Posterior cingulate gyrus (tissue), 11 donors: ENCODE results near the gene AFF1.
"Not testable (repeated sequence)": the region's sequence is repeated elsewhere in the genome, so short reads cannot be mapped to it uniquely, and the experiment has no call there.

Source experiments
- DNase-seq, 10 donors: peaks; one replicate each; pipeline versions ENCODE4 v3.0.0 to v3.0.0-alpha.2; 2020 to 2021; ENCODE audit warnings: mixed read lengths in 3 of 10
- intact Hi-C: fragments of 100-400 bp; cut with DNase I; formaldehyde crosslinking; loops from one replicate; pipeline ENCODE4 v1.15.1; 2023

The AFF1 gene

GRCh38 chr4:86974551-86974994, 39.8 kb downstream of the AFF1 start:
- DNase-seq = no peak
- intact Hi-C loops = no loop called here

DNA sequence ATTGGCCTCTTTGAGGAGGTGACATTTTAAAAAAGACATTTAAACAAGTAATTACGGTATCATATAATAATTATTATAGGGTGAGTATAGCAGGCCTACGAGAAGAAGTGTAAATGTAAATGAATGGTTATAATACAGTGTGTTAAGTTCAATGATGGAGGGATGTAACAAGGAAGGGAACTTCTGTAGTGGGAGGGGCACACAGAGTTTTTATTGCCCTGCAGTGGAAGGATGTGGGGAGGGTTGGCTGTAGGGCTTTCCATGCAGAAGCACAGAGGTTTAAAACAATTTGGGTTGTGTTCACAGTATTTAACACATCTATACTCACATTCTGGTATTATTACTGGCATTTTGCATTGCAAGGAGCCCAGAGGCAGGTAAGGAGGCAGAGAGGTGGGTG, 41.1 kb downstream of the AFF1 start:
- intact Hi-C loops = no loop called here
- no peak for DNase-seq

DNA sequence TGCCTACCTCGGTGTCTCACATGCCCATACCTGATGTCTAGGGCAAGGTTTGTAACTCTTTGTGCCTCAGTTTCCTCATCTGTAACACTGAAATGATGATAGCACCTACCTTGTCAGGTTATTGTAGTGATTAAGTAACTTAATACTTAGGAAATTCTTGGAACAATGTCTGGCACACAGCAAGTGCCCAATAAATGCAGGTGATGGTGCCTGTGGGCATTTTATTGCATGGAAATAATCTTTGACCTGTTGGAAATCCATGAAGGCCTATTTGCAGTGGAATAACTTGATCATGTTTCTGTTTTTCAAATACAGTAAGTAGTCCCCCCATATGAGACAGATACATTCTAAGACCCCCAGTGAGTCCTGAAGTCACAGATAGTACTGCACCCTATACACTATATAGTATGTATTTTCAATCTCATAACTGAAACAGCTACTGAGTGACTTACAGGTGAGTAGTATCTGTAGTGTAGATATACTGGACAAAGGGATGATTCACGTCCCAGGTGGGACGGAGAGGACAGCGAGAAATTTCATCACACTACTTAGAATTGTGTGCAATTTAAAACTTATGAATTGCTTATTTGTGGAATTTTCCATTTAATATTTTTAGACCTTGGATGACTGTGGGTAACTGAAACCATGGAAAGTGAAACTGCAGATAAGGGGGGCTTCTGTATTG, 42.1 kb downstream of the AFF1 start:
- intact Hi-C loops = no loop called here
- DNase-seq = no peak

DNA sequence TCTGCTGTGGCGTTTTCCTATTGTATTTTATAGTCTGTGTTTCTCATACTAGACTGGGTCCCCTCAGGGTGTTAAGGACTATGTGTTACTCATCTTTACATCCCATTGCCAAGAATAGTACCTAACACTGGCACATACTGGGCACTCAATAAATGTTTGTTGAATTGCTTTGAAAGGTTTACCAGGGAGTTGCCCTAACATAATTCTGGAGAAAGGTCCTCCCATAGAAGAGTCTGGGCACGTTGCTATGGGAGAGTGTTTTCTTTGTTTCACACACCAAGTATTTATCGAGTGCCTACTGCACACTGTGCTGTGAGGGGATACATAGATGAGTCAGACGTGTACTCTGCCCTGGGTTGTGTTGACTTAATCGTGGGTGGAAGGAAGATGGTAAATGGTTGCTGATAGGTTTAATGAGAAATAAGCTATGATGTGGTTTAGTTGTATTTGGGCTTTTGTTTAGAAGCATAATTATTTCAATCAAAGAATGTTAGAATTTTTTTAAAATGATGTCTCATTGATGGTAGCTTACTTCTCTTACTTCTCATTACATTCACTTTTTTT, 42.9 kb downstream of the AFF1 start:
- DNase-seq = no peak
- intact Hi-C loops = no loop called here

DNA sequence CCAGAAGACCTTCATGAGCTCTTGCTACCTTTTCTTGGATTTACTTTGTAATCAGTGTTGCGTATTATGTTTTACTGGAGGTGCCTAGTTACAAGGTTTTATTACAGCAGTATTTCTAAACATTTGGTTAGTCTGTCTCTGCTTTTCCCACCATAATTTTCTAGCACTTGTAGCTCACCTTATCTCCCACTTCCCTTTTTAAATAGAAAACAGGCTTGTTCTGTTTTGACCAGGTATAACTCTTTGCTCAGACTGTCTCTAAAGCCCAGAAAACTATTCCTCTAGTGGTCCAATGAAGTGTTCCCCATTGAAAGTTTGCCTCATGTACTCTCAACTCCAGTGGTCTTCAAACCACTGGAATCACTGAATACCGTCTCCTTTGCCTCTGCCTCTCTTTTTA, 43.9 kb downstream of the AFF1 start:
- DNase-seq = no peak
- intact Hi-C loops = no loop called here

DNA sequence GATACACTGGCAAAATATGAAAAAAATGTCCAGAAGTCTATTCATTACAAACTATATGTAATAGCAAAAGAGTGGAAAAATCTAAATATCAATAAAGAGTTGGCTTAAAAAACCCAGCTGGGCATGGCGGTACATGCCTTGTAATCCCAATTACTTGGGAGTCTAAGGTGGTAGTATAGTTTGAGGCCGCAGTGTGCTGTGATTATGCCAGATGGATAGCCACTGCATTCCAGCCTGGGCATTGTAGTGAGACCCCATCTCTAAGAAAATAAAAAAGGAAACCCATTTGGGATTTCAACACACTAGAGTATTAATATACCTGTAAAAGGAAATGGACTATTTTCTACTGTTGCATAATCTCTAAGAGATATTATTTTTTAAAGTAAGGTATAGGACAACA, 45.4 kb downstream of the AFF1 start:
- intact Hi-C loops = no loop called here
- DNase-seq = no peak

DNA sequence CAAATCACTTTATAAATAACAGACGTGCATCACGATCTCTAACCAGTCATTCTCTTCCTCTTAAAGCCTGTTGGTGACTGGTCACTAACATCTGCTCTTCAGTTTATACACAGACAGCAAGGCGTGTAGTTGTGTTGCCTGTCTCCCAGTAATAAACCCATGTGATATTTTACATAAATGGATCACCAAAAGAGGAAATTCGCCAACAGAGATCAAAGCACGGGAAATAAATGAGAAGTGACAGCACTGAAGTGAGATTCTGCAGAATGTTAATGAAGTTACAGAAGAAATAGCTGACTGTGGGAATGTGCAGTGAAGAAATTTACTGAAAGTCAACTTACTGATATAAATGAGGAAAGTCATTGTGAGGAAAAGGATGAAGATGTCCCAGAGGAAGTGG, 47.0 kb downstream of the AFF1 start:
- intact Hi-C loops = no loop called here
- no peak for DNase-seq

GRCh38 chr4:86985852-86986251, 51.0 kb downstream of the AFF1 start:
- intact Hi-C loops, DNase-seq: not testable (repeated sequence)

GRCh38 chr4:86989658-86990057, 54.8 kb downstream of the AFF1 start:
- intact Hi-C loops, DNase-seq: not testable (repeated sequence)

DNA sequence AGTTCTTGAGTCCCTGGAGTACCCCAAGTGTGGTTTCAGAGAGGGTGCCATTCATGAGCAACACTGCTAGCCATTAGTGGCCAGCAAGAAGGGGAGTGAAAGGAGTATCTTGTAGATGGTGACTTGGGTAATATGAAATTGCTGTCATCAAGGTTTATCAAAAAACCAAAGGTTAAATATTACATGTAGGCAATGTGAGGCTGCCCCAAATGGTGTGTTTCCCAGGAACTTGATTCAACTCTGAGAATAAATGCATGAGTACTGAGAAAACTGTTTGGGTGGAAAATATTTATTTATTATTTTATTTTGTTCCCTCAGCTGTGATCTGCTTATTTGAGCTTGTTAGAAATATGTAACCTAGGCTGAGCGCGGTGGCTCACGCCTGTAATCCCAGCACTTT, 55.7 kb downstream of the AFF1 start:
- no peak for DNase-seq
- intact Hi-C loops = no loop called here

- intact Hi-C loops = no loop called here
- DNase-seq = no peak
Measured at GRCh38 chr4:86991994-86992393, 57.2 kb downstream of the AFF1 start.

DNA sequence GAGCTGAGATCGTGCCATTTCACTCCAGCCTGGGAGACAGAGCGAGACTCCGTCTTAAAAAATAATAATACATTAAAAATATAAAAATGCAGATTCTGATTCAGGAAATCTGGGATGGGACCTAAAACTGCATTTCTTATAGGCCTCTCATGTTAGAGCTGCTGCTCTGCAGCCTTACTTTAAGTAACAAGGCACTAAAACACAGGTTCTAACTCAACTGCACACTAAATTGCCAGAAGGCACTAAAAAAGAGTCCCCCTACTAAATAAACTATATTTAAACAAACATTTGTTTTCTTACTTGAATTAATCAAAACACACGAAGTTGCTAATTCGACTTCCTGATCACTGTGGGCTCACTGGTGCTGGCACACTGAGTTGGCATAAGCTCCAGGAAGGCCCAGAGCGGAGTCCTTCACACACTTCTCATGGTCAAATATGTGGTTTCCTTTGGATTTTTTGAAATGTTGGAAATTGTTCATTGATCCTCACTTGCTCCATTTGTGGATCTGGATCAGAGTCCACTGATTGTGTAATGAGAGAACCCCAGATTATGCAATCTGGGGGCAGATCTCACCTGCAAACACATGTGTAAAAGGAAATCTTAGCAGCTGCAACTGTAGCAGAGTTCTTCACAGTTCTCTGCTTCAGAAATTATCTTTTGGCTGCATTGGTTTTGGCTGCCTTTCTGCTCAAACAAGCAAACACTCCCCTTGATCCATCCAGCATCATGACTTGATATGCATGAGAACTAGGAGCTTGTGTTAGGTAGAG, 59.3 kb downstream of the AFF1 start:
- DNase-seq = no peak
- intact Hi-C loops = no loop called here

GRCh38 chr4:86994686-86995085, 59.9 kb downstream of the AFF1 start:
- intact Hi-C loops = no loop called here
- no peak for DNase-seq

DNA sequence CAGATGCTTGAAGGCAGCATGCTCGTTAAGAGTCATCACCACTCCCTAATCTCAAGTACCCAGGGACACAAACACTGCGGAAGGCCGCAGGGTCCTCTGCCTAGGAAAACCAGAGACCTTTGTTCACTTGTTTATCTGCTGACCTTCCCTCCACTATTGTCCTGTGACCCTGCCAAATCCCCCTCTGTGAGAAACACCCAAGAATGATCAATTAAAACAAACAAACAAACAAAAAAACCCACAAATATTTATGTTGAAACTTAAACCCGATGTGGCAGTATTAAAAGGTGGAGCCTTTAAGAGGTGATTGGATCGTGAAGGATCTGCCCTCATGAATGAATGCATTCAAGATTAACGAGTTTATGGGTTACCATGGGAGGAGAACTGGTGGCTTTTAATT, 61.7 kb downstream of the AFF1 start:
- intact Hi-C loops = not testable (repeated sequence)

DNA sequence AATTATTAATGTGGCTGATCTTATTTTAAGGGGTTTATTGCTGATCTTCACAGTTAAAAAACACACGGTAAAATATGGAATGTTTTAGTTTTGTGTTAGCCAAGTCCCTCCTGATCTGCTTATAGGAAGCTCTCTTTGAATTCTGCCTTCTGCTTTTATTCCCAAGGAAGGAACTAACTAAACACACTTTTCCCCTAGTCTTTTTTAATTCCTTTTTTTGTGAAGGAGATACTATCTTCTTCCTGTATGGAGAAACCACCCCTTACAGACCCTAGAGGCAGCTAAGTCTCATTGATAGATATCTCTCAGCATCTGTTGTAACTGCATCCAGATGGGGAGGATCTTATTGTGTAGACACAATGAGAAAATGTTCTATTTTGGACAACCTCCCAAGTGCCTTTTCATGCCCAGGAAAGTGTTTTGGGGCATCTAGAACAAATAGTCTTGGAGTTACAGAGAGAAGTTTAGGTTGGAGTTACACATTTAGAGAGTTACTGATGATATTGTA, 64.4 kb downstream of the AFF1 start:
- intact Hi-C loops = no loop called here
- DNase-seq = no peak

More for the DNA sequence above, 61.7 kb downstream of the AFF1 start:
- DNase-seq = not testable (repeated sequence)

- DNase-seq = no peak
- intact Hi-C loops = loop anchor here (10.0 kb wide), 1 partner anchor 72 kb away; no protein-coding TSS in a partner anchor
Measured at GRCh38 chr4:87002682-87003043, 67.9 kb downstream of the AFF1 start.

DNA sequence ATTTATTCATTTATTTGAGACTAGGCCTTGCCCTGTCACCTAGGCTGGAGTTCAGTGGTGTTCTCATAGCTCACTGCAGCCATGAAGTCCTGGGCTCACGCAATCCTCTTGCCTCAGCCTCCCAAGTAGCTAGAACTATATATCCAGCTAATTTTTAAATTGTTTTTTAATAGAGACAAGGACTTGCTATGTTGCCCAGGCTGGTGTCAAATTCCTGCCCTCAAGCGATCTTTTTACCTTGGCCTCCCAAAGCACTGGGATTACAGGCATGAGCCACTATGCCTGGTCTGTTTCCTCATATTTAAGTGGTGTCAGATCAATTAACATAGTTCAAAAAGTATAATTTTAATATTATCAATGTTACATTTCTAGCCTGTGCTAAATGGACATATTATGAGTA, 68.5 kb downstream of the AFF1 start:
- intact Hi-C loops = loop anchor here (10.0 kb wide), 1 partner anchor 72 kb away; no protein-coding TSS in a partner anchor
- no peak for DNase-seq

- intact Hi-C loops = loop anchor here (5.0 to 10.0 kb wide), 2 partner anchors 69 to 87 kb away; no protein-coding TSS in a partner anchor
Measured at GRCh38 chr4:87005369-87005689, 70.5 kb downstream of the AFF1 start.

DNA sequence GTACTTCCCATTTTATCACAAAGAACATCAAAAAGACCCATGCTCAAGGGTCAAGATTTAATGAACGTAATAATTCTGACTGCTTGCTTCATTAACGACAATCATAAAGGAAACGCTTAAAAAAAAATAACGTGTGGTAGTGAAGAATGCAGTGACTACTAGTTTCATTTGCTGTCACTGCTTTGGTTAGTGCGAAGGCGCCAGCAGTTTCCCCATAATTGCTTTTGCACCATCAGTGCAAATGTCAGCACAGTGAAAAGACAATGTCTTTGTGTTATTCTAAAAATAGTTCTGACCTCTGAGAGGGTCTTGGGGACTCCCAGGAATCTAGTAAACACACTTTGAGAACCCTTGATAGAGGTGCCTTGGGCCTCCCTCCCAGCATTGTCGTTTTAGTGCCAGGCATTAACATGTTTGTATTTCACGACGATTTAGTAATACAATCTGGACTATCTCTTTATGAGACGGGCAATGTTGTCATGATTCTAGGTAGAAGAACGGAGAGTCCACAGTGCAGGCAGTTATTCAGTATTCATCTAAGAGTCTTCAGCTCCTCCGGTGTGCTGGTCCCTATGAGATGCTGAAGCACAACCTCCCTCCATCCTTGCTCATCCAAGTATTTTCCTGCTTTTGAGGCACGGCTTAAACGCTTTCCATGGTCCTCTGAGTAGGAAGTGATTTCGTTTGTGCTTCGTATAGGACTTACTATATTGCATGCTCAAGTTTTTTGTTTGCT, 71.0 kb downstream of the AFF1 start:
- intact Hi-C loops = loop anchor here (2.0 to 10.0 kb wide), 4 partner anchors 27 to 86 kb away; partner anchors contain the start of gene AFF1
- no peak for DNase-seq

More at GRCh38 chr4:87005369-87005689, 70.5 kb downstream of the AFF1 start:
- no peak for DNase-seq

- DNase-seq = no peak
- intact Hi-C loops = loop anchor here (2.0 to 10.0 kb wide), 4 partner anchors 26 to 86 kb away; partner anchors contain the start of gene AFF1
Measured at GRCh38 chr4:87006426-87006675, 71.5 kb downstream of the AFF1 start.
